Smooth muscle cell of the brain vasculature (primary cell): ENCODE data around the gene FKBP5.
"Not testable (repeated sequence)": the region's sequence is repeated elsewhere in the genome, so short reads cannot be mapped to it uniquely, and the experiment has no call there.

Experiments
- DNase-seq: peaks from one replicate; pipeline ENCODE4 v3.0.0-alpha.2; 2012; ENCODE audit warnings: low read depth, low spot score

The FKBP5 gene

GRCh38 chr6:35544769-35545361 lies 143.8 kb downstream of the FKBP5 start:
- no peak for DNase-seq

GRCh38 chr6:35543459-35544193 lies 145.1 kb downstream of the FKBP5 start:
- no peak for DNase-seq

DNA sequence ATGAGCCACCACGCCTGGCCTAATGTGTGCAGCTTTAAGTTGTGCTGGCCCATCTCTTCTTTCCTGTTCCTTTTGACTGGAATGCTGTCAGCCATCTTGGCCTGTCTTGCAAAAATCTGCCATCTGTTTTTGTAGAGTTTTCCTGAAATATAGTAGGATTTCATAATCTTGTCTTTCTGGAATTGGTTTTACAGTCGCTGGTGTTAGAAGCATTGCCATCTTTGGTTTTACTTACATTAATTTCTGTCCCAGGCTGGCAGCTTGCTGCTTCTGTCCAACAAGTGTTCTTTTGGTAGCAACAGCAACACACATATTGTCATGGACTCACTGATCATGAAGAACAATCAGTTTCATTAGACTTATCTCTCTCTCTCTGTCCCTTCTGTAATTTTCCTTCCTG lies 146.9 kb downstream of the FKBP5 start:
- no peak for DNase-seq

- no peak for DNase-seq
Measured at GRCh38 chr6:35539223-35539622, 149.5 kb downstream of the FKBP5 start.

DNA sequence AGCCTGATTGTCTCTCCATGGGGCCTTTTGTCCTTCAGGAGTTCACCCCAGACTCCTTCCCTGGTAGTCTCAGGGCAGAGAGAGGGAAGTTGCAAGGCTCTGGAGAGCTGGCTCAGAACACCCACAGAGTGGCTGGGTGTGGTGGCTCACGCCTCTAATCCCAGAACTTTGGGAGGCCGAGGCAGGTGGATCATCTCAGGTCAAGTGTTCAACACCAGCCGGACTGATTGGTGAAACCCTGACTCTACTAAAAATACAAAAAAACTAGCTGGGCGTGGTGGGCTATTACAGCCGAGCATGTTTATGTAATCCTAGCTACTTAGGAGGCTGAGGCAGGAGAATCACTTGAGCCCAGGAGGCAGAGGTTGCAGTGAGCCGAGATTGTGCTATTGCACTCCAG lies 152.9 kb downstream of the FKBP5 start:
- not testable (repeated sequence) for DNase-seq

- DNase-seq: no peak
Measured at GRCh38 chr6:35534407-35535170, 154.1 kb downstream of the FKBP5 start.

DNA sequence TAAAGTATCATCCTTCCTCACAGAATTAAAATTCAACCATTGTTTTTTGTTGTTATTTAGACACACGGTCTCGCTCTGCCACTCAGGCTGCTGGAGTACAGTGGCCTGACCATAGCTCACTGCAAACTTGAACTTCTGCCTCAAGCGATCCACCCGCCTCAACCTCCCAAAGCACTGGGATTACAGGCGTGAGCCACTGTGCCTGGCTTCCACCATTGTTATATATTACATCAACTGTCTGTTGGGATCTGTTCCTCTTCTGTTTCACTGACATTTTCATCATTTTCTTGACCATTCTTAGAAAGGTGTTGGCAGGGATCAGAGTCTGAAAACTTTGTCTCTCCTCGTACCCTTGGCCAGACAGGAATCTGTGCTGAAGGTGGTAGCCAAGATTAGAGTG lies 154.7 kb downstream of the FKBP5 start:
- DNase-seq: no peak

DNA sequence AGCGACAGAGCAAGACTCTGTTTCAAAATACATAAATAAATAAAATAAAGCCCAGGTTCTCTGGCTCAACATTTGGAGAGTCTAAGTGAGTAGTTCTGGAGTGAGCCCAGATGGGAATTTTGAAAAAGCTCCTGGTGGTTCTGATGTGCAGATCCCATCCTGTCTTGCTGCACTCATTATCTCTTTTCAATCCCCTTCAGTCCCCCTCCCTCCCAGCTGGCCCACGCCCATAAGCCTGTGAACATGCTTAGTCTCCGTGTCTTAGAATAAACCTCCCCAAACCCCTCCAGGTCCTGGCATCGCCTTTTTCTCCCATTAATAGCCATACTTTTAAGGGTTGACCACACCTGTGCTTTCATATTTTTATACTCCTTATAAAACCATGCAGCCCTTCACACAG lies 156.6 kb downstream of the FKBP5 start:
- no peak for DNase-seq

GRCh38 chr6:35524380-35525020 lies 164.2 kb downstream of the FKBP5 start:
- no peak for DNase-seq
